Measurements from ENCODE around the gene CHL1. TPM values are rescaled to one million over a fixed set of nuclear protein-coding genes. Genes with fewer than 3 reads are reported as not detected.

The CHL1 gene
- total RNA-seq, 1 donor from 2014 or later: 16.0 TPM

- DNase-seq (no peak), ATAC-seq (no peak)
- TF ChIP-seq CTCF (IDR thresholded peaks at IDR 0.05): no peak
- Histone ChIP-seq H3K4me1 (no peaks in the 10 kb centered on the region), H3K4me3 (no peak overlapping the region), H3K36me3 (no peaks in the 10 kb centered on the region), H3K27me3 (no peaks in the 10 kb centered on the region), H3K9me3 (no peaks in the 10 kb centered on the region), H3K27ac (no peak overlapping the region)
- intact Hi-C loops (cut with DNase I): no loop called here
Measured at GRCh38 chr3:324423-324822, 127.9 kb downstream of the CHL1 start.

GRCh38 chr3:325495-325894 is 128.9 kb downstream of the CHL1 start:
- ATAC-seq (no peak), DNase-seq (no peak)
- TF ChIP-seq CTCF (IDR thresholded peaks at IDR 0.05): no peak
- no peak overlapping the region for H3K4me3 ChIP-seq
- H3K4me1 ChIP-seq: no peaks in the 10 kb centered on the region
- no peaks in the 10 kb centered on the region for H3K27me3 ChIP-seq
- no peak overlapping the region for H3K27ac ChIP-seq
- H3K9me3 ChIP-seq: no peaks in the 10 kb centered on the region
- intact Hi-C loops (cut with DNase I): no loop called here
- no peaks in the 10 kb centered on the region for H3K36me3 ChIP-seq

- ATAC-seq (no peak), DNase-seq (no peak)
- intact Hi-C loops (cut with DNase I): no loop called here
- no peaks in the 10 kb centered on the region for H3K4me1 ChIP-seq
- H3K9me3 ChIP-seq: no peaks in the 10 kb centered on the region
- H3K27me3 ChIP-seq: no peaks in the 10 kb centered on the region
- no peak overlapping the region for H3K4me3 ChIP-seq
- no peaks in the 10 kb centered on the region for H3K36me3 ChIP-seq
- no peak for TF ChIP-seq CTCF (IDR thresholded peaks at IDR 0.05)
- H3K27ac ChIP-seq: no peak overlapping the region
Measured at GRCh38 chr3:330494-331115, 134.0 kb downstream of the CHL1 start.

GRCh38 chr3:331881-332280 is 135.3 kb downstream of the CHL1 start:
- H3K4me1 ChIP-seq: no peaks in the 10 kb centered on the region
- H3K27ac ChIP-seq: no peak overlapping the region
- ATAC-seq (no peak), DNase-seq (no peak)
- H3K36me3 ChIP-seq: no peaks in the 10 kb centered on the region
- H3K9me3 ChIP-seq: no peaks in the 10 kb centered on the region
- H3K4me3 ChIP-seq: no peak overlapping the region
- H3K27me3 ChIP-seq: no peaks in the 10 kb centered on the region
- TF ChIP-seq CTCF (IDR thresholded peaks at IDR 0.05): no peak
- intact Hi-C loops (cut with DNase I): no loop called here

GRCh38 chr3:332701-333100 is 136.1 kb downstream of the CHL1 start:
- intact Hi-C loops (cut with DNase I): no loop called here
- DNase-seq: no peak
- Histone ChIP-seq H3K27me3 (no peaks in the 10 kb centered on the region), H3K9me3 (no peaks in the 10 kb centered on the region), H3K27ac (no peak overlapping the region), H3K36me3 (no peaks in the 10 kb centered on the region), H3K4me1 (no peaks in the 10 kb centered on the region), H3K4me3 (no peak overlapping the region)
- no peak for ATAC-seq
- no peak for TF ChIP-seq CTCF (IDR thresholded peaks at IDR 0.05)

GRCh38 chr3:335240-335639 is 138.7 kb downstream of the CHL1 start:
- no peak overlapping the region for H3K4me3 ChIP-seq
- no peak for ATAC-seq
- H3K9me3 ChIP-seq: no peaks in the 10 kb centered on the region

More at GRCh38 chr3:335240-335639, 138.7 kb downstream of the CHL1 start:
- no peak overlapping the region for H3K27ac ChIP-seq
- no peak for DNase-seq
- H3K27me3 ChIP-seq: no peaks in the 10 kb centered on the region
- H3K36me3 ChIP-seq: no peaks in the 10 kb centered on the region
- H3K4me1 ChIP-seq: no peaks in the 10 kb centered on the region
- intact Hi-C loops (cut with DNase I): no loop called here
- no peak for TF ChIP-seq CTCF (IDR thresholded peaks at IDR 0.05)

Measured in upper lobe of right lung (tissue), 1 donor.